ENCODE measurements around the gene GRPEL1.

DNA sequence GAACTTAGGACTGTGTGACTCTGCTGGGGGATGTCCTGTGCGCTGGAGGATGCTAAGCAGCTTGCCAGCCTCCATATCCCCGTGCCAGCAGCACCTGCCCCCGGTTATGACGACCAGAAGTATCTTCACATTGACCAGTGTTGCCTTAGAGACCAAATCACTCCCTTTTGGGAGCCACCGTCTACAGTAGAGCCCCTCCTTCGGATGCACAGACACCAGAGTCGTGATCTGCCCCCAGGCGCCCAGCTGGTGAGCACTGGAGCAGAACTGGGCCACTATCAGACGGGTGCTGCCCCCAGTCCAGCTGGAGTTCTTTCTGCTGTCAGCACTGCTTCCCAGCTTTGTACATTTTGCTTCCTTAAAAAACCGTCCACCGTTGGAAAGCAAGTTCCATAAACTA, 54.7 kb downstream of the GRPEL1 start:
- TF ChIP-seq ZFP30 (CRISPR knock-in tag; IDR thresholded peaks at IDR 0.05) (no peak), BACH2 (CRISPR knock-in tag; IDR thresholded peaks at IDR 0.05; ENCODE audit: borderline replicate concordance) (no peak)

Measured in SK-N-SH treated with all-trans-retinoic acid at 6 μM for 48 hours (cell line).